IMR-90 (cell line): ENCODE measurements around the gene SERPINB4. TPM values are rescaled to one million over a fixed set of nuclear protein-coding genes. Genes with fewer than 3 reads are reported as not detected.

Experiments used
- ATAC-seq: fragments of 200-7000 bp; cut with Tn5 transposase; 2 replicates; pipeline ENCODE4 v1.9.1; 2020; ENCODE audit warnings: low read depth, mild to moderate bottlenecking, moderate library complexity
- BruUV-seq: library from RNA; stranded (reverse); fragments of 400-500 nt; replicated peaks from 2 replicates; lab custom pipeline; 2021; lab: Mats Ljungman, UMichigan
- CTCF ChIA-PET: fragments of 300-600 bp; formaldehyde crosslinking; extraction: SDS; loops from one replicate; lab custom pipeline; 2021; ENCODE audit warnings: antibody characterized with exemption; lab: Yijun Ruan, JAX
- POLR2A ChIA-PET: fragments of 300-600 bp; sonication (Branson Sonifier 250); formaldehyde crosslinking; loops from one replicate; lab custom pipeline; 2022; ENCODE audit warnings: antibody characterized with exemption; ENCODE audit not compliant: unreplicated experiment; lab: Charles Lee
- DNase-seq: peaks from one replicate; pipeline ENCODE4 v3.0.0; 2013
- H2AFZ ChIP-seq: replicated peaks from 2 replicates; pipeline ENCODE3; 2013; ENCODE audit warnings: low read length, mild to moderate bottlenecking; ENCODE audit not compliant: poor library complexity
- H2AK5ac ChIP-seq: 2 replicates; pipeline ENCODE4 v1.6.1; 2013; ENCODE audit warnings: low read depth, low read length, inconsistent platforms
- H2AK9ac ChIP-seq: replicated peaks from 2 replicates; pipeline ENCODE3; 2013; ENCODE audit warnings: mild to moderate bottlenecking, low read depth, low read length, moderate library complexity; ENCODE audit not compliant: poor library complexity
- H2BK120ac ChIP-seq: 2 replicates; pipeline ENCODE4 v1.6.1; 2013; ENCODE audit warnings: low read depth, low read length, inconsistent platforms
- H2BK15ac ChIP-seq: 3 replicates; pipeline ENCODE4 v1.6.1; 2013; ENCODE audit warnings: low read depth, low read length, inconsistent platforms
- H2BK20ac ChIP-seq: 2 replicates; pipeline ENCODE4 v1.6.1; 2013; ENCODE audit warnings: low read depth, mild to moderate bottlenecking, inconsistent platforms, low read length, moderate library complexity
- H2BK5ac ChIP-seq: 2 replicates; pipeline ENCODE4 v1.6.1; 2013; ENCODE audit warnings: mild to moderate bottlenecking, low read depth, low read length, inconsistent platforms; ENCODE audit not compliant: poor library complexity, severe bottlenecking
- H3K14ac ChIP-seq: replicated peaks from 2 replicates; pipeline ENCODE4 v1.6.1; 2013; ENCODE audit warnings: low read depth, low read length, inconsistent platforms
- H3K18ac ChIP-seq: 2 replicates; pipeline ENCODE4 v1.6.1; 2013; ENCODE audit warnings: low read depth, low read length, control low read depth
- H3K23ac ChIP-seq: 2 replicates; pipeline ENCODE4 v1.6.1; 2013; ENCODE audit warnings: low read depth, low read length, inconsistent platforms
- H3K27ac ChIP-seq: 2 replicates; pipeline ENCODE4 v1.5.1; 2013; ENCODE audit warnings: mild to moderate bottlenecking, control low read depth, low read length; ENCODE audit not compliant: insufficient read depth
- H3K27me3 ChIP-seq: 2 replicates; pipeline ENCODE4 v1.6.1; 2013; ENCODE audit warnings: low read length; ENCODE audit not compliant: control insufficient read depth, insufficient read depth
- H3K36me3 ChIP-seq: 2 replicates; pipeline ENCODE4 v1.6.1; 2013; ENCODE audit warnings: low read length, mixed read lengths; ENCODE audit not compliant: control insufficient read depth, insufficient read depth
- H3K4ac ChIP-seq: 2 replicates; pipeline ENCODE4 v1.6.1; 2013; ENCODE audit warnings: low read depth, low read length, inconsistent platforms
- H3K4me1 ChIP-seq: 2 replicates; pipeline ENCODE4 v1.6.1; 2013; ENCODE audit warnings: low read length, mixed read lengths; ENCODE audit not compliant: control insufficient read depth, insufficient read depth
- H3K4me2 ChIP-seq: 2 replicates; pipeline ENCODE4 v1.6.1; 2013; ENCODE audit warnings: low read depth, mild to moderate bottlenecking, control low read depth, low read length, moderate library complexity
- H3K4me3 ChIP-seq: 2 replicates; pipeline ENCODE4 v1.5.1; 2013; ENCODE audit warnings: low read depth, mild to moderate bottlenecking, control low read depth, low read length, moderate library complexity; ENCODE audit not compliant: insufficient read depth
- H3K56ac ChIP-seq: 2 replicates; pipeline ENCODE4 v1.6.1; 2013; ENCODE audit warnings: low read length, inconsistent platforms; ENCODE audit not compliant: insufficient read depth; ENCODE audit errors: extremely low read depth
- H3K79me1 ChIP-seq, 2 experiments: 2 replicates each; pipeline ENCODE4 v1.6.1; 2013; ENCODE audit warnings: low read length in 2 of 2, inconsistent platforms in 1 of 2, low read depth in 1 of 2
- H3K9ac ChIP-seq: 2 replicates; pipeline ENCODE4 v1.6.1; 2013; ENCODE audit warnings: low read depth, low read length, control low read depth
- H3K9me1 ChIP-seq: 2 replicates; pipeline ENCODE4 v1.6.1; 2013; ENCODE audit warnings: low read length, inconsistent platforms; ENCODE audit not compliant: insufficient read depth
- H3K9me3 ChIP-seq: 2 replicates; pipeline ENCODE4 v1.6.1; 2013; ENCODE audit warnings: low read length; ENCODE audit not compliant: control insufficient read depth, insufficient read depth
- H4K20me1 ChIP-seq: 2 replicates; pipeline ENCODE4 v1.6.1; 2013; ENCODE audit warnings: low read length, inconsistent platforms; ENCODE audit not compliant: insufficient read depth
- H4K5ac ChIP-seq: 2 replicates; pipeline ENCODE4 v1.6.1; 2013; ENCODE audit warnings: mild to moderate bottlenecking, low read depth, low read length, control low read depth
- H4K8ac ChIP-seq, 2 experiments: 2 replicates each; pipeline ENCODE4 v1.6.1; 2013; ENCODE audit warnings: low read depth in 2 of 2, low read length in 2 of 2, control low read depth in 1 of 2, inconsistent platforms in 1 of 2
- H4K91ac ChIP-seq: 2 replicates; pipeline ENCODE4 v1.6.1; 2013; ENCODE audit warnings: low read depth, low read length, inconsistent platforms; ENCODE audit not compliant: insufficient read depth
- CEBPB ChIP-seq: IDR thresholded peaks from 2 replicates; pipeline ENCODE4 v1.6.1; 2012; ENCODE audit warnings: low read depth, low read length, improper control_type of control experiment
- CHD1 ChIP-seq: IDR thresholded peaks from 2 replicates; pipeline ENCODE4 v1.6.1; 2012; ENCODE audit warnings: low read depth, low read length, improper control_type of control experiment
- CTCF ChIP-seq: conservative IDR thresholded peaks from 2 replicates; pipeline ENCODE4 v1.5.1; 2012; ENCODE audit warnings: mild to moderate bottlenecking, low read depth, low read length, improper control_type of control experiment
- MAFK ChIP-seq: IDR thresholded peaks from 2 replicates; pipeline ENCODE4 v1.6.1; 2012; ENCODE audit warnings: low read depth, low read length, improper control_type of control experiment
- MXI1 ChIP-seq: IDR thresholded peaks from 2 replicates; pipeline ENCODE4 v1.6.1; 2012; ENCODE audit warnings: low read depth, mild to moderate bottlenecking, low read length, moderate library complexity, borderline replicate concordance
- RAD21 ChIP-seq: IDR thresholded peaks from 2 replicates; pipeline ENCODE4 v1.6.1; 2012; ENCODE audit warnings: low read length, improper control_type of control experiment
- RFX5 ChIP-seq: IDR thresholded peaks from 2 replicates; pipeline ENCODE4 v1.8.0; 2012; ENCODE audit warnings: low read depth, mild to moderate bottlenecking, low read length, moderate library complexity
- SMC3 ChIP-seq: fragments of 150-350 bp; IDR thresholded peaks from 2 replicates; pipeline ENCODE4 v1.6.1; 2016; ENCODE audit warnings: low read depth, mild to moderate bottlenecking, antibody characterized with exemption, low read length, moderate library complexity
- USF2 ChIP-seq: fragments of 150-350 bp; IDR thresholded peaks from 2 replicates; pipeline ENCODE4 v1.6.1; 2017; ENCODE audit warnings: mild to moderate bottlenecking, antibody characterized with exemption, low read length, low read depth
- WGBS, 2 experiments: methylation state at CpG; one replicate each; pipeline versions ENCODE4 v1.1.5 to v1.1.7; 2013; ENCODE audit warnings: missing lambda C conversion rate in 2 of 2; ENCODE audit not compliant: insufficient read length in 1 of 2; ENCODE audit errors: extremely low coverage in 2 of 2; 5-methylcytosine and 5-hydroxymethylcytosine counted together
- dilution Hi-C: fragments of 300-500 bp; cut with HindIII; formaldehyde crosslinking; loops from one replicate; pipeline ENCODE4 v1.14.3; 2018; ENCODE audit warnings: low sequenced_read_pairs; ENCODE audit not compliant: unreplicated experiment
- in situ Hi-C: fragments of 300-500 bp; cut with MboI; formaldehyde crosslinking; loops from 3 replicates; pipeline ENCODE4 v1.14.3; 2019; ENCODE audit warnings: low sequenced_read_pairs, inconsistent platforms, mixed read lengths
- intact Hi-C: fragments of 100-400 bp; cut with micrococcal nuclease; formaldehyde crosslinking; loops from 2 replicates; pipeline ENCODE4 v1.10.0; 2022
- polyA plus RNA-seq, 3 experiments: library from polyadenylated mRNA; depleted of rRNA; stranded (reverse); fragments of >200 nt; gene quantifications; 2 replicates each; pipeline ENCODE4 v1.2.3, GENCODE V29; 2012; ENCODE audit warnings: low replicate concordance in 1 of 3
- total RNA-seq: library from RNA; depleted of rRNA; stranded (reverse); fragments of >200 nt; gene quantifications from 2 replicates; pipeline ENCODE4 v1.2.3, GENCODE V29; 2012

Gene SERPINB4
- total and polyA plus RNA-seq, 2 of the 4 experiments (the other 2 are of a cell fraction): not detected

- no peak for DNase-seq
- Histone ChIP-seq H3K4me1 (no peaks in the 10 kb centered on the region; the same call in 1 of the 2 replicates), H2BK5ac (no peak overlapping the region), H3K9ac (no peak overlapping the region), H2BK20ac (no peak overlapping the region), H2AFZ (no peak overlapping the region), H4K91ac (no peak overlapping the region), H2BK15ac (no peak overlapping the region), H3K18ac (no peak overlapping the region), H3K4ac (no peak overlapping the region), H3K36me3 (no peaks in the 10 kb centered on the region), H3K27me3 (peaks cover 1% of the 10 kb centered on the region; the same call in 1 of the 2 replicates), H3K23ac (no peak overlapping the region), H2BK120ac (no peak overlapping the region), H3K27ac (no peak overlapping the region), H3K79me1 (no peaks in the 10 kb centered on the region), H3K56ac (no peak overlapping the region), H3K4me2 (no peak overlapping the region), H2AK5ac (no peak overlapping the region), H3K14ac (no peak overlapping the region), H2AK9ac (no peak overlapping the region), H3K9me3 (no peaks in the 10 kb centered on the region), H4K8ac (no peak overlapping the region), H4K5ac (no peak overlapping the region), H3K9me1 (no peaks in the 10 kb centered on the region), H4K20me1 (no peaks in the 10 kb centered on the region), H3K4me3 (no peak overlapping the region)
- dilution Hi-C loops (no loop called here), in situ Hi-C loops (no loop called here), intact Hi-C loops (no loop called here)
- no peak for ATAC-seq
- no CpG with 5 or more reads among the region's 3 CpGs for WGBS, 2 experiments
- TF ChIP-seq CTCF: no peak
- no peak for TF ChIP-seq RAD21
- no peak for TF ChIP-seq USF2
- TF ChIP-seq MXI1: no peak
- TF ChIP-seq MAFK: no peak
- no peak for TF ChIP-seq SMC3
- TF ChIP-seq CHD1: no peak
- no peak for TF ChIP-seq CEBPB
- no peak for TF ChIP-seq RFX5
- ChIA-PET POLR2A (no interaction called here), CTCF (no interaction called here)
- BruUV-seq: no TSS peak
Measured at GRCh38 chr18:63606526-63606925, 37.5 kb downstream of the SERPINB4 start.
